GM12892 (cell line): ENCODE data around the gene SORCS2.

Experiments used
- POLR2AphosphoS5 ChIP-seq: IDR thresholded peaks from 2 replicates; pipeline ENCODE4 v1.6.1; 2011; ENCODE audit warnings: low read depth, low read length, control low read depth
- TAF1 ChIP-seq: IDR thresholded peaks from 2 replicates; pipeline ENCODE4 v1.6.1; 2011; ENCODE audit warnings: low read depth, mild to moderate bottlenecking, control low read depth, low read length, borderline replicate concordance

DNA sequence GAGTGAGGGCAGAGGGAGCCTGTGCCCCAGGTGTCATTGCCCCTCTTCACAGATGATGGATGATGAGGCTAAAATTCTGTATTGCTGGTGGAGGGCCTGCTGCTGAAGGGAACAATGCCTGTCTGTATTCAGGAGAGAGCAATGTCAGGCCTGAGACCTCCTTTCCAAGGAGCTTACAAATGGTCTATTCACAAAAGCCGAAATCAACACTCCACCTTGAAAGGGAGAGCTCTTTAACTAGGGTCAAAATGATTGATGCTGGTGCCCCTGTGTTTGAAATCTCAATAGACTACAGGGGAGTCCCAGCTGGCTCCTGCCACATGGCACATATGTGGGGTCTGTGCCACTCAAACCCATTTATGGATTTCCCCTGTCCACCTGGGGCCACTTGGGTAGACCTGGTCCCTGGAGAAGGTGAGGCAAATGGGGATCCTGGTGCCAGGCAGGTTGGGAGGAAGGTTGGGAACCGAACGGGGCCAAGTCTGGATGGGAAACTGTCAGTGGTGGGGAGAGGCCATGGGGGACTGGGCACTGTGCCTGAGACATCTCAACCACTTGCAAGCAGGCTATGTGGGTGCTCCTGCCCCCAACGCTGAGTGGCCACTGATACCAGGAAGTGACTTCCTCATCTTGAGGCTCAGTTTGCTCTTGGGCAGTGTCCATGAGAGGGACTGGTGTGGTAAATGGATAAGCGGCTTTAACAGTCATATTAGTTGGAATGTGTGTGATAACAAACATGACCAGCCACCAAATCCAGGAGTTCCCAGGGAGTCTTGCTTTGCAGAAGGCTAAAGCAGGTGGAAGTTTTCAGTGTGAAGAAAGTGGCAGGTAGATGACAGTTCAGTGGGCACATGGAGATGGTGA is 466.2 kb downstream of the SORCS2 start:
- TF ChIP-seq POLR2AphosphoS5 (no peak), TAF1 (no peak)
